Measurements from ENCODE around the gene FAS. TPM values are rescaled to one million over a fixed set of nuclear protein-coding genes. Genes with fewer than 3 reads are reported as not detected.

Gene FAS
- total RNA-seq, 4 donors from 2014 or later: 15.0 to 27.5 (median 19.6) TPM

- Histone ChIP-seq H3K27me3 (no peaks in the 10 kb centered on the region), H3K4me3 (peak overlapping the region; percentile 0 to 10), H3K27ac (peak overlapping the region; percentile 88 to 99 (median 92)), H3K36me3 (no peaks in the 10 kb centered on the region), H3K4me1 (peaks cover 25 to 90% (median 40%) of the 10 kb centered on the region in 3 donors), H3K9me3 (no peaks in the 10 kb centered on the region)
- 15 to 18% methylated on average over 2 of the region's 2 CpGs for WGBS, 2 donors (ENCODE audit: low coverage in 1 of 2)
- no peak for ATAC-seq
- TF ChIP-seq POLR2A (IDR thresholded peaks at IDR 0.05): no peak
- no peak for TF ChIP-seq CTCF (IDR thresholded peaks at IDR 0.05)
- TF ChIP-seq POLR2AphosphoS5 (IDR thresholded peaks at IDR 0.05): no peak
- no peak for TF ChIP-seq EP300 (IDR thresholded peaks at IDR 0.05)
Observed at GRCh38 chr10:88982366-88982765, 8.2 kb upstream of the FAS start.

DNA sequence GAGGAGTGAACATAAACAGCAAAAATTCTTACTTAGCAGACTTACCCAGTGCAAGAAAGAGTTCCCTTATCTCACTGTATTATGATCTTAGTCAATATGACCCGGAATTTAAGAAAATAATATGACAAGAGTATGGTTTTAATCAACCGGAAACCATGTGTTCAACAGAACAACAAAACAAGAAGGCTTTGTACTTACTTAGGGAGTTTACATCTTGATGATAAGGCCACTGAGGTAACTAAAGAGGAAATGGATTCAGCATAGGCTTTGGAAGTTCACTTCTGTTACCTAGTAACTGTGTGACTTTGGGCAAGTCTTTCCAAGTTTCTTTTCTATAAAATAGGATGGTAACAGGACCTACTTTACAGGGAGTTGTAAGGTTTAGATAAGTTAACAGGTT lies 7.4 kb upstream of the FAS start:
- TF ChIP-seq POLR2A (IDR thresholded peaks at IDR 0.05) (no peak), POLR2AphosphoS5 (IDR thresholded peaks at IDR 0.05) (no peak), CTCF (IDR thresholded peaks at IDR 0.05) (no peak), EP300 (IDR thresholded peaks at IDR 0.05) (no peak)
- no peak for ATAC-seq
- WGBS, 2 donors (ENCODE audit: low coverage in 1 of 2): 13 to 17% methylated on average over 2 of the region's 2 CpGs
- peak overlapping the region; percentile 88 to 99 (median 92) for H3K27ac ChIP-seq
- peaks cover 29 to 95% (median 40%) of the 10 kb centered on the region in 3 donors for H3K4me1 ChIP-seq
- no peaks in the 10 kb centered on the region for H3K9me3 ChIP-seq
- no peaks in the 10 kb centered on the region for H3K27me3 ChIP-seq
- H3K36me3 ChIP-seq: no peaks in the 10 kb centered on the region
- H3K4me3 ChIP-seq: peak overlapping the region; percentile 0 to 10

DNA sequence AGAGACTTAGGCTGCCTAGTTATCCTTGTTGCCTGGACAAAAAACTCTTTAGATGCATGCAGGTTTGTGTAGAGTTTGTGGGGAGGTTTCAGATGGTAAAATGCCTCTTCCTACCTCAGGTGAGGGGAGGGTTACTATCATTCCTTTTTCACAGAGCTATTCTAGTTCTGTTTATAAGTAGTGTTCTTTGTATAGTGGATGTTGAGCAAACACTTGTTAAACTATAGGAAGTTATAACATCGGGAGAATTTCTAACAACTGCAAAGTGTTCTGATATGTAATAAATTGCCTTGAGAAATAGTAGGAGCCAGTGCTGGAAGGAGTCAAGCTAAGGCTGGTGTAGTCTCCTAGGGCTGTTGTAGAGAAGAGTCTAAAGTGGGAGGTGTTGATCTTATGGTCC lies 6.7 kb upstream of the FAS start:
- ATAC-seq: no peak
- Histone ChIP-seq H3K4me3 (no peak overlapping the region), H3K36me3 (no peaks in the 10 kb centered on the region), H3K27ac (peak overlapping the region; percentile 77 to 99 (median 92)), H3K9me3 (no peaks in the 10 kb centered on the region), H3K4me1 (peaks cover 29 to 95% (median 36%) of the 10 kb centered on the region in 3 donors), H3K27me3 (no peaks in the 10 kb centered on the region)
- 20 to 36% methylated on average over 1 of the region's 1 CpG for WGBS, 2 donors (ENCODE audit: low coverage in 1 of 2)
- TF ChIP-seq POLR2AphosphoS5 (IDR thresholded peaks at IDR 0.05) (no peak), EP300 (IDR thresholded peaks at IDR 0.05) (no peak), POLR2A (IDR thresholded peaks at IDR 0.05) (no peak), CTCF (IDR thresholded peaks at IDR 0.05) (no peak)

DNA sequence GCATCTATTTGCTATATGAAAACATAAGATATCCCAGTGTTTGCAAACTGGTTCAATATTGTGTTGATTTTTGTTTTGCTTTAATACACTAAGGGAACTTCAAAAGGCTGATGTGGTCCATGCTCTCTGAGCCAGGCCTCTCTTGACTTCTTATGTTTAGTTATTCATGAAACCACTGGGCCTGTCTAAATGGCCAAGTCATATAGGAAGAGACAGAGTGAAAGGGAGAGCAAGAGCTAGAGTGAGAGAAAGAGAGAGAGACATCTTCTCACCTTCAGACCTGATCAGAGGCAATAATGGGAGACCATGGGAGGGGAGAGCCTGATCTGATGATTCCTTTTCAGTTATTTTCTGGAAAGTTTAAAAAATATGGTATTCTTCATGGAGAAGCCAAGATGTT lies 6.1 kb upstream of the FAS start:
- Histone ChIP-seq H3K36me3 (no peaks in the 10 kb centered on the region), H3K9me3 (no peaks in the 10 kb centered on the region), H3K27me3 (no peaks in the 10 kb centered on the region), H3K4me1 (peaks cover 28 to 95% (median 34%) of the 10 kb centered on the region in 3 donors), H3K4me3 (no peak overlapping the region), H3K27ac (peak overlapping the region; percentile 77 to 99 (median 92))
- ATAC-seq: no peak
- no peak for TF ChIP-seq EP300 (IDR thresholded peaks at IDR 0.05)
- TF ChIP-seq POLR2AphosphoS5 (IDR thresholded peaks at IDR 0.05): no peak
- no peak for TF ChIP-seq POLR2A (IDR thresholded peaks at IDR 0.05)
- no peak for TF ChIP-seq CTCF (IDR thresholded peaks at IDR 0.05)

DNA sequence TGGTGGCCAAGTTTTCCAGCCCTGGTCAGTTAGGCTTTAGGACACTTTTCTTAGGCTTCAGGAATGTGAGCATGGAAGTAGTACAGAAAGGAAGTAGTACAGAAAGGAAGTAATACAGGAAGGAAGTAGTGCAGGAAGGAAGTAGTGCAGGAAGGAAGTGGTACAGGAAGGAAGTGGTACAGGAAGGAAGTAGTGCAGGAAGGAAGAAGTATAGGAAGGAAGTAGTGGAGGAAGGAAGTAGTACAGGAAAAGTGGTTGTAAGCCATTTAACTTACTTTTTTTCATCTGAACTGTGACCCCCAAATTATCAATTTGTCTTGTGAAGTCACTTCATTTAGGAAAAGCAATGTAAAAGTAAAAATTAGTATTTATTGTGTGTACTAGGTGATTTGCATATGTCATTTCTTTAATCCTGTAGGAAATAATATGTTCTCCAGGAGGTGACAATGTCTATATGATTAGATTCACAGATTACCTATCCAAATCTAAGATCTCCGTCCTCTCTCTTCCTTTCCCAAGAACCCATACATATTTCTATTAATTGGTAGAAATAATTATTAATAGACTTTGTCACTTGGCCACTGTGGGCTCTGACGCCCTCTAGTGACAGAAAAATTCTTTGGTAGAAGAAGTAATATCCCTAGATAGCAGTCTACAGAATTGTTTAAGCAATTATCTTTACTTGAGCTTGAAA lies 3.9 kb upstream of the FAS start:
- TF ChIP-seq POLR2A (IDR thresholded peaks at IDR 0.05) (no peak), POLR2AphosphoS5 (IDR thresholded peaks at IDR 0.05) (no peak), CTCF (IDR thresholded peaks at IDR 0.05) (peak; percentile 76 to 84 (median 79)), EP300 (IDR thresholded peaks at IDR 0.05) (no peak)
- no peaks in the 10 kb centered on the region for H3K9me3 ChIP-seq
- H3K4me1 ChIP-seq: peaks cover 15 to 84% (median 25%) of the 10 kb centered on the region in 3 donors
- H3K4me3 ChIP-seq: no peak overlapping the region
- WGBS, 2 donors (ENCODE audit: low coverage in 1 of 2): 0 to 13% methylated on average over 2 of the region's 2 CpGs
- no peaks in the 10 kb centered on the region for H3K36me3 ChIP-seq
- ATAC-seq: no peak
- H3K27me3 ChIP-seq: no peaks in the 10 kb centered on the region
- H3K27ac ChIP-seq: peak overlapping the region; percentile 40 to 95 (median 75)
